Activated T-cell treated with anti-CD3 and anti-CD28 coated beads, Interleukin-2, amount 50 U/mL, for 72 hours (primary cell): Measurements from ENCODE around the gene PPARGC1A. TPM values are rescaled to one million over a fixed set of nuclear protein-coding genes. Genes with fewer than 3 reads are reported as not detected.

ENCODE experiments used
- ATAC-seq, 2 donors: fragments of 150-1000 bp; cut with Tn5 transposase; replicated peaks in 1 of 2; 2 replicates each; pipeline ENCODE4 v1.10.0; 2021; ENCODE audit warnings: moderate library complexity in 2 of 2, mild to moderate bottlenecking in 1 of 2
- DNase-seq, 2 donors: peaks; one replicate each; pipeline ENCODE4 v3.0.0; 2021 to 2022; ENCODE audit warnings: mixed read lengths in 1 of 2
- H3K27ac Mint-ChIP-seq: one replicate; pipeline ENCODE4 v1.8.0; 2022; ENCODE audit warnings: mild to moderate bottlenecking, moderate library complexity, mixed read lengths
- H3K27me3 Mint-ChIP-seq: one replicate; pipeline ENCODE4 v1.8.0; 2022; ENCODE audit warnings: low read depth, mixed read lengths
- H3K36me3 Mint-ChIP-seq, 2 donors: one replicate each; pipeline ENCODE4 v1.8.0; 2022; ENCODE audit warnings: mixed read lengths in 2 of 2, mild to moderate bottlenecking in 1 of 2; ENCODE audit not compliant: insufficient read depth in 2 of 2
- H3K4me1 Mint-ChIP-seq: one replicate; pipeline ENCODE4 v1.8.0; 2022; ENCODE audit warnings: low read depth, mixed read lengths
- H3K4me3 Mint-ChIP-seq, 2 donors: one replicate each; pipeline ENCODE4 v1.8.0; 2022; ENCODE audit warnings: mild to moderate bottlenecking in 2 of 2, mixed read lengths in 2 of 2, moderate library complexity in 2 of 2
- H3K9me3 Mint-ChIP-seq, 2 donors: one replicate each; pipeline ENCODE4 v1.8.0; 2022; ENCODE audit warnings: mixed read lengths in 2 of 2
- total RNA-seq, 2 donors: library from RNA; stranded (reverse); gene quantifications; one replicate each; pipeline ENCODE4 v1.2.3, GENCODE V29; 2022

Gene PPARGC1A
- total RNA-seq, 2 donors from 2014 or later, result not detected

GRCh38 chr4:23762551-23762950, 127.3 kb downstream of the PPARGC1A start:
- Mint-ChIP-seq H3K27me3 (no peaks in the 10 kb centered on the region), H3K9me3 (peaks cover 2% of the 10 kb centered on the region in 2 donors), H3K4me1 (no peaks in the 10 kb centered on the region), H3K4me3 (no peak overlapping the region), H3K36me3 (no peaks in the 10 kb centered on the region), H3K27ac (no peak overlapping the region)
- no peak for DNase-seq
- no peak for ATAC-seq

- DNase-seq (no peak), ATAC-seq (no peak)
- no peaks in the 10 kb centered on the region for H3K4me1 Mint-ChIP-seq
- H3K9me3 Mint-ChIP-seq, result peaks cover 0 to 6% of the 10 kb centered on the region in 2 donors
- no peaks in the 10 kb centered on the region for H3K27me3 Mint-ChIP-seq
- H3K4me3 Mint-ChIP-seq, result no peak overlapping the region
- H3K36me3 Mint-ChIP-seq, result no peaks in the 10 kb centered on the region
- H3K27ac Mint-ChIP-seq, result no peak overlapping the region
These were observed 130.8 kb downstream of the PPARGC1A start for GRCh38 chr4:23759066-23759465.

DNA sequence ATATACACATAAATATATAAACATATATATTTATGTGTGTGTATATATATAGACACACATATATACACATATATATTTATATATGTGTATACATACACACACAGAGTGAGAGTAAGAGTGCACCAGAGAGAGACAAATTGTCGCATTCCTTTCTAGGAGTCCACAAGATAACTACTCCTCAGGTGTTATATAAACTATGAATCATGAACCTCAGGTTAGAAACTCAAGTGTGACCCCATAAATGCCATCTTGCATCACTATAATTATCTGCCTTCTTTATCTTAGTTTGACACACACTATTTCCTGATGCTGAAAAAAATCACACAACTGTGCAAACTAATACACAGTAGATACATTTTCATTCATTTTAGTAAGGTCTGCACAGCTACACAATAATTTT, 135.2 kb downstream of the PPARGC1A start:
- Mint-ChIP-seq H3K36me3 (no peaks in the 10 kb centered on the region), H3K27ac (no peak overlapping the region), H3K4me1 (no peaks in the 10 kb centered on the region), H3K4me3 (no peak overlapping the region), H3K27me3 (no peaks in the 10 kb centered on the region), H3K9me3 (peaks cover 2 to 4% of the 10 kb centered on the region in 2 donors)
- ATAC-seq (no peak), DNase-seq (no peak)

- no peak for ATAC-seq
- DNase-seq, result no peak
- H3K36me3 Mint-ChIP-seq, result no peaks in the 10 kb centered on the region
- H3K27me3 Mint-ChIP-seq, result no peaks in the 10 kb centered on the region
- H3K9me3 Mint-ChIP-seq, result peaks cover 1 to 2% of the 10 kb centered on the region in 2 donors
- no peak overlapping the region for H3K27ac Mint-ChIP-seq
- H3K4me3 Mint-ChIP-seq, result no peak overlapping the region
- H3K4me1 Mint-ChIP-seq, result no peaks in the 10 kb centered on the region
These were observed 139.7 kb downstream of the PPARGC1A start for GRCh38 chr4:23750125-23750524.

DNA sequence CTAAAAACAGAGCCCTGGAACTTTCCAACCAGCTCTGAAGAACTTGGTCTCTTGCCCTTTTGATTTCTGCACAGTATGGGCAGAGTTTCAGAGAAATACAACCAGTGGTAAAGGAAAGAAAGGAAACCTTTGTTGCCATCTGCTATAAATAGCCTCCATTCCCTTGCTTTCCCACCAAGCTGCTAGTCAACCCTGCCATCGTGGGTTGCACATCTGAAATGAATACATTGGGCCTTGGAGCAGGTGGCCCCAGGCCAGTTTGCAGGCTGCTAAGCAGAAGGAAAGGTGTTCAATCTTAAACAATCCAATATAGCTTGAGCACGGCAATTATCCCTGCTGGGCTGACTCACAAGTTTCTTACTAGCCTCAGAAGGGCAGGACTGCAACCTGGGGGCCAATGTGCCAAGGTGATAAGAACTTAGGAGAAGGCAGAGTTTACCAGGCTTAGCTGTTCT, 142.5 kb downstream of the PPARGC1A start:
- DNase-seq, result no peak
- Mint-ChIP-seq H3K27ac (no peak overlapping the region), H3K4me3 (no peak overlapping the region), H3K9me3 (peaks cover 0 to 2% of the 10 kb centered on the region in 2 donors), H3K27me3 (no peaks in the 10 kb centered on the region), H3K36me3 (no peaks in the 10 kb centered on the region), H3K4me1 (no peaks in the 10 kb centered on the region)
- ATAC-seq, result no peak

GRCh38 chr4:23746672-23747071, 143.2 kb downstream of the PPARGC1A start:
- H3K4me1 Mint-ChIP-seq, result no peaks in the 10 kb centered on the region
- H3K27me3 Mint-ChIP-seq, result no peaks in the 10 kb centered on the region
- H3K27ac Mint-ChIP-seq, result no peak overlapping the region
- no peaks in the 10 kb centered on the region for H3K36me3 Mint-ChIP-seq
- H3K4me3 Mint-ChIP-seq, result no peak overlapping the region
- ATAC-seq (no peak), DNase-seq (no peak)
- peaks cover 0 to 2% of the 10 kb centered on the region in 2 donors for H3K9me3 Mint-ChIP-seq

- Mint-ChIP-seq H3K36me3 (no peaks in the 10 kb centered on the region), H3K4me3 (no peak overlapping the region), H3K9me3 (peaks cover 0 to under 1% of the 10 kb centered on the region in 2 donors), H3K27me3 (no peaks in the 10 kb centered on the region), H3K27ac (no peak overlapping the region), H3K4me1 (no peaks in the 10 kb centered on the region)
- ATAC-seq (no peak), DNase-seq (no peak)
These were observed 143.8 kb downstream of the PPARGC1A start for GRCh38 chr4:23746027-23746426.

- Mint-ChIP-seq H3K4me3 (no peak overlapping the region), H3K4me1 (no peaks in the 10 kb centered on the region), H3K27ac (no peak overlapping the region), H3K9me3 (no peaks in the 10 kb centered on the region), H3K36me3 (no peaks in the 10 kb centered on the region), H3K27me3 (no peaks in the 10 kb centered on the region)
- DNase-seq (no peak), ATAC-seq (no peak)
These were observed 144.5 kb downstream of the PPARGC1A start for GRCh38 chr4:23745377-23745776.
